Gastrocnemius medialis (tissue), 4 donors: ENCODE results near the gene B3GNT7.

Experiments used
- CTCF ChIP-seq, 5 experiments: fragments of 450-650 bp in 3 of 5; fragments of 200-600 bp in 2 of 5; sonication (generic) in 2 of 5; IDR thresholded peaks in 4 of 5; conservative IDR thresholded peaks in 1 of 5; 1 replicate in 4 of 5; 2 replicates in 1 of 5; pipeline ENCODE4 v1.5.1; 2016 to 2019; ENCODE audit warnings: antibody characterized with exemption in 5 of 5, mild to moderate bottlenecking in 3 of 5, moderate library complexity in 3 of 5
- POLR2A ChIP-seq, 2 donors: fragments of 450-650 bp; IDR thresholded peaks; one replicate each; pipeline ENCODE4 v1.6.1; 2017; ENCODE audit warnings: antibody characterized with exemption in 2 of 2, mild to moderate bottlenecking in 2 of 2, moderate library complexity in 2 of 2

GRCh38 chr2:231413456-231413855 lies 17.9 kb downstream of the B3GNT7 start:
- no peak for TF ChIP-seq CTCF (IDR thresholded peaks at IDR 0.05 in 4 of 5, conservative IDR thresholded peaks at IDR 0.05 in 1 of 5)
- no peak for TF ChIP-seq POLR2A (IDR thresholded peaks at IDR 0.05)
